GM19023 (cell line): Measurements from ENCODE around the gene SIK1.

Source experiments
- ATAC-seq: cut with Tn5 transposase; IDR thresholded peaks from one replicate; pipeline ENCODE4 v1.9.1; 2021; ENCODE audit warnings: mild to moderate bottlenecking, moderate library complexity; ENCODE audit not compliant: unreplicated experiment

Gene SIK1

GRCh38 chr21:43369124-43369523, 57.8 kb downstream of the SIK1 start:
- no peak for ATAC-seq

- no peak for ATAC-seq
Measured at GRCh38 chr21:43368685-43369084, 58.2 kb downstream of the SIK1 start.

- no peak for ATAC-seq
Measured at GRCh38 chr21:43367859-43368258, 59.1 kb downstream of the SIK1 start.

GRCh38 chr21:43367296-43367695, 59.6 kb downstream of the SIK1 start:
- no peak for ATAC-seq

- ATAC-seq, result no peak
Measured at GRCh38 chr21:43366656-43367055, 60.3 kb downstream of the SIK1 start.

- ATAC-seq, result no peak
Measured at GRCh38 chr21:43365611-43366426, 61.1 kb downstream of the SIK1 start.

GRCh38 chr21:43364851-43365424, 62.0 kb downstream of the SIK1 start:
- no peak for ATAC-seq
